ENCODE data around the gene IRF2BP2. TPM values are rescaled to one million over a fixed set of nuclear protein-coding genes. Genes with fewer than 3 reads are reported as not detected.

Gene IRF2BP2
- total and polyA plus RNA-seq, 10 of the 15 experiments (the other 5 are each of a cell fraction or from before 2014, with no cell fraction given): 7.5 to 114 (median 52.3) TPM

DNA sequence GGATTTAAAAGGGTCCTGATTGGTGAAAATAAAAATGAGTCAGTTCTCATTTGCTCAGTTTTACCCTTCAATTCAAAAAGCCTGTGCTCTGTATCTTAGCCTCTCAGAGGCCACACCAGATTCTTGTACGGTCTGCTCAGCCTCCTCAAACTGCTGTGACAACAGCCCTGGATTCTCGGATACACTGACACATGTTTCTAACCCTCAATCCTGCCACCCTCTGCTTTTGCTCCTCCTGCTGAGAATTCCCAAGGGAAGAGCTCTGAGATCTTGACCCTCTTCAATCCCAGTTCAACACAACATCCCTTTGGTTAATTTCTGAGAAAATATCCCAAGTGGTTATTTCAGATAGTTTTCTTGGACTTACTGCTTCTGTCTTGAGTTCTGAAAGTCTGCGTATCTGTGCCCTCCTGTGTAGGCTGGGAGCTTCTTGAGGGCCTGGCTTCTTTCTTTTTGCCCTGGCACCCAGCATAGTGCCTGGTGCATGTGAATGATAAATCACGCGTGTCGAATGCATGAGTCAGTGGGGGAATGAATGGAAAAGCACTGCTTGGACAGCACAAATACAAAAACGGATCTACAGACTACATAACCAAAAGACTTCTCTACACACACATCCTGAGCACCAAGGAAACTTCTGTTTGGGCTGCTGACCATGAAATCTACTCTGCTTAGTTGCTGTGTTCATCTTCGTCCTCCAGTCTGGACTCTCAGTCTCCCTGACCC, 24.5 kb downstream of the IRF2BP2 start:
- H2AFZ ChIP-seq (ENCODE audit: control insufficient read depth, low read depth, low read length): no peak overlapping the region
- no peaks in the 10 kb centered on the region for H4K20me1 ChIP-seq (ENCODE audit: control insufficient read depth, insufficient read depth)
- intact Hi-C loops (cut with micrococcal nuclease; ENCODE audit: unreplicated experiment): no loop called here
- H3K27ac ChIP-seq (ENCODE audit: control insufficient read depth, insufficient read depth): no peak overlapping the region
- CTCF ChIA-PET: interaction anchor here (0.9 to 1.3 kb wide), 2 partner anchors 12 to 188 kb away, joined by 3 to 4 read pairs; no protein-coding TSS in a partner anchor
- H3K4me2 ChIP-seq (ENCODE audit: control insufficient read depth, insufficient read depth): no peak overlapping the region
- FAIRE-seq: no peak
- no peak overlapping the region for H3K9ac ChIP-seq (ENCODE audit: control insufficient read depth, insufficient read depth, low read length)
- 57% methylated on average over 8 of the region's 8 CpGs for WGBS (ENCODE audit: insufficient coverage, insufficient replicate concordance, low lambda C conversion rate, missing lambda C conversion rate)
- in situ Hi-C loops (cut with MboI): no loop called here
- POLR2A ChIA-PET: interaction anchor here (0.5 kb wide), 1 partner anchor 921 kb away, joined by 3 read pairs; no protein-coding TSS in a partner anchor
- RAD21 ChIA-PET (ENCODE audit: unreplicated experiment): interaction anchor here (0.6 kb wide), 1 partner anchor 14 kb away, joined by 3 read pairs; no protein-coding TSS in a partner anchor
- ATAC-seq: no peak
- SMC1A ChIA-PET (ENCODE audit: uncharacterized antibody, unreplicated experiment): interaction anchor here (1.4 kb wide), 1 partner anchor 85 kb away, joined by 4 read pairs; no protein-coding TSS in a partner anchor
- H3K27me3 ChIP-seq (replicated peaks in 1 of 2; ENCODE audit: control insufficient read depth in 2 of 2, insufficient read depth in 2 of 2, low read length in 1 of 2): no peaks in the 10 kb centered on the region; a peak in 1 of 4 replicates
- no TSS peak for BruUV-seq (replicated peaks)
- H3K9me3 ChIP-seq (replicated peaks; ENCODE audit: control insufficient read depth, insufficient read depth, low read length): no peaks in the 10 kb centered on the region; the same call in 2 of the 3 replicates
- H3K79me2 ChIP-seq (ENCODE audit: control insufficient read depth, insufficient read depth, low read length): no peaks in the 10 kb centered on the region
- DNase-seq (ENCODE audit: low read depth, low spot score): no peak
- TF ChIP-seq SKIL (IDR thresholded peaks at IDR 0.05; ENCODE audit: low read depth, poor library complexity, severe bottlenecking): no peak
- TF ChIP-seq, protein P1, sequence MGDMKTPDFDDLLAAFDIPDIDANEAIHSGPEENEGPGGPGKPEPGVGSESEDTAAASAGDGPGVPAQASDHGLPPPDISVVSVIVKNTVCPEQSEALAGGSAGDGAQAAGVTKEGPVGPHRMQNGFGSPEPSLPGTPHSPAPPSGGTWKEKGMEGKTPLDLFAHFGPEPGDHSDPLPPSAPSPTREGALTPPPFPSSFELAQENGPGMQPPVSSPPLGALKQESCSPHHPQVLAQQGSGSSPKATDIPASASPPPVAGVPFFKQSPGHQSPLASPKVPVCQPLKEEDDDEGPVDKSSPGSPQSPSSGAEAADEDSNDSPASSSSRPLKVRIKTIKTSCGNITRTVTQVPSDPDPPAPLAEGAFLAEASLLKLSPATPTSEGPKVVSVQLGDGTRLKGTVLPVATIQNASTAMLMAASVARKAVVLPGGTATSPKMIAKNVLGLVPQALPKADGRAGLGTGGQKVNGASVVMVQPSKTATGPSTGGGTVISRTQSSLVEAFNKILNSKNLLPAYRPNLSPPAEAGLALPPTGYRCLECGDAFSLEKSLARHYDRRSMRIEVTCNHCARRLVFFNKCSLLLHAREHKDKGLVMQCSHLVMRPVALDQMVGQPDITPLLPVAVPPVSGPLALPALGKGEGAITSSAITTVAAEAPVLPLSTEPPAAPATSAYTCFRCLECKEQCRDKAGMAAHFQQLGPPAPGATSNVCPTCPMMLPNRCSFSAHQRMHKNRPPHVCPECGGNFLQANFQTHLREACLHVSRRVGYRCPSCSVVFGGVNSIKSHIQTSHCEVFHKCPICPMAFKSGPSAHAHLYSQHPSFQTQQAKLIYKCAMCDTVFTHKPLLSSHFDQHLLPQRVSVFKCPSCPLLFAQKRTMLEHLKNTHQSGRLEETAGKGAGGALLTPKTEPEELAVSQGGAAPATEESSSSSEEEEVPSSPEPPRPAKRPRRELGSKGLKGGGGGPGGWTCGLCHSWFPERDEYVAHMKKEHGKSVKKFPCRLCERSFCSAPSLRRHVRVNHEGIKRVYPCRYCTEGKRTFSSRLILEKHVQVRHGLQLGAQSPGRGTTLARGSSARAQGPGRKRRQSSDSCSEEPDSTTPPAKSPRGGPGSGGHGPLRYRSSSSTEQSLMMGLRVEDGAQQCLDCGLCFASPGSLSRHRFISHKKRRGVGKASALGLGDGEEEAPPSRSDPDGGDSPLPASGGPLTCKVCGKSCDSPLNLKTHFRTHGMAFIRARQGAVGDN (IDR thresholded peaks at IDR 0.05): no peak
- no peak for TF ChIP-seq MEF2A (IDR thresholded peaks at IDR 0.05; ENCODE audit: insufficient read depth, low read depth, low read length)
- TF ChIP-seq E2F4 (IDR thresholded peaks at IDR 0.05; ENCODE audit: low read depth, low read length): no peak
- no peaks in the 10 kb centered on the region for H3K4me1 ChIP-seq (ENCODE audit: control insufficient read depth, insufficient read depth, low read length)
- no peaks in the 10 kb centered on the region; a peak in 1 of 4 replicates for H3K36me3 ChIP-seq (ENCODE audit: control insufficient read depth in 2 of 2, insufficient read depth in 2 of 2, low read length in 1 of 2)
- no peak overlapping the region for H3K4me3 ChIP-seq
